DOHH2 (cell line): ENCODE data around the gene ZNF728.
"Not testable (repeated sequence)": the region's sequence is repeated elsewhere in the genome, so short reads cannot be mapped to it uniquely, and the experiment has no call there.

Experiments used
- CTCF ChIP-seq: fragments of 200-600 bp; sonication (generic); IDR thresholded peaks from one replicate; pipeline ENCODE4 v1.5.1; 2014; ENCODE audit warnings: antibody characterized with exemption, mild to moderate bottlenecking, low read depth, low read length; ENCODE audit not compliant: poor library complexity, severe bottlenecking
- EZH2phosphoT487 ChIP-seq: fragments of 200-600 bp; sonication (generic); IDR thresholded peaks from 2 replicates; pipeline ENCODE4 v1.6.1; 2017; ENCODE audit warnings: borderline replicate concordance, mild to moderate bottlenecking, antibody characterized with exemption, low read length, moderate library complexity, mixed read lengths

- not testable (repeated sequence) for TF ChIP-seq CTCF, EZH2phosphoT487
Observed at GRCh38 chr19:22925181-22925580, 77.8 kb downstream of the ZNF728 start.
